HG03066 (cell line): ENCODE data around the gene PDGFB.

Source experiments
- ATAC-seq: cut with Tn5 transposase; IDR thresholded peaks from one replicate; pipeline ENCODE4 v1.9.1; 2021; ENCODE audit warnings: low read depth; ENCODE audit not compliant: unreplicated experiment

The PDGFB gene

GRCh38 chr22:39178206-39179111 is 66.3 kb downstream of the PDGFB start:
- ATAC-seq, result no peak

GRCh38 chr22:39177791-39178190 is 67.0 kb downstream of the PDGFB start:
- ATAC-seq, result no peak

GRCh38 chr22:39177456-39177775 is 67.4 kb downstream of the PDGFB start:
- no peak for ATAC-seq

- no peak for ATAC-seq
Measured at GRCh38 chr22:39176714-39177455, 67.9 kb downstream of the PDGFB start.

GRCh38 chr22:39176143-39176713 is 68.6 kb downstream of the PDGFB start:
- ATAC-seq, result no peak

GRCh38 chr22:39175353-39176142 is 69.2 kb downstream of the PDGFB start:
- no peak for ATAC-seq

- ATAC-seq, result no peak
Measured at GRCh38 chr22:39174498-39175352, 70.1 kb downstream of the PDGFB start.

GRCh38 chr22:39173787-39174497 is 70.8 kb downstream of the PDGFB start:
- ATAC-seq, result no peak
